H1 (cell line): ENCODE measurements around the gene NEUROD1. TPM values are rescaled to one million over a fixed set of nuclear protein-coding genes. Genes with fewer than 3 reads are reported as not detected.

Experiments used
- CTCF ChIA-PET: fragments of 300-600 bp; sonication (Branson Sonifier 250); formaldehyde crosslinking; loops from one replicate; lab custom pipeline; 2021; ENCODE audit not compliant: partially characterized antibody; lab: Charles Lee
- POLR2A ChIA-PET: fragments of 300-600 bp; sonication (Branson Sonifier 250); formaldehyde crosslinking; loops from one replicate; lab custom pipeline; 2021; ENCODE audit warnings: inconsistent platforms; ENCODE audit not compliant: partially characterized antibody; lab: Charles Lee
- DNase-seq, 2 experiments: peaks; one replicate each; pipeline versions ENCODE4 v3.0.0 to v3.0.0-alpha.2; 2010 to 2022; ENCODE audit warnings: low spot score in 2 of 2, low read depth in 1 of 2, mixed read lengths in 1 of 2
- FAIRE-seq: peaks from 2 replicates; lab custom pipeline; 2011; peaks lifted over from hg19 to GRCh38; lab: Jason Lieb, UNC
- H2AFZ ChIP-seq: 2 replicates; pipeline ENCODE4 v1.8.1; 2012; ENCODE audit warnings: low read length, inconsistent platforms
- H2AK5ac ChIP-seq: 2 replicates; pipeline ENCODE4 v1.6.1; 2013; ENCODE audit warnings: low read depth, low read length
- H2BK120ac ChIP-seq: replicated peaks from 2 replicates; pipeline ENCODE3; 2013; ENCODE audit warnings: low read depth, low read length, inconsistent platforms
- H2BK12ac ChIP-seq: 2 replicates; pipeline ENCODE4 v1.6.1; 2013; ENCODE audit warnings: low read depth, low read length
- H2BK15ac ChIP-seq: 2 replicates; pipeline ENCODE4 v1.6.1; 2013; ENCODE audit warnings: low read length
- H2BK20ac ChIP-seq: 2 replicates; pipeline ENCODE4 v1.6.1; 2013; ENCODE audit warnings: low read length
- H2BK5ac ChIP-seq: 2 replicates; pipeline ENCODE4 v1.6.1; 2013; ENCODE audit warnings: low read depth, low read length
- H3K14ac ChIP-seq: 2 replicates; pipeline ENCODE4 v1.6.1; 2013; ENCODE audit warnings: inconsistent platforms; ENCODE audit not compliant: insufficient read length
- H3K18ac ChIP-seq: 2 replicates; pipeline ENCODE4 v1.6.1; 2013; ENCODE audit warnings: low read length; ENCODE audit errors: extremely low read depth
- H3K23ac ChIP-seq: 2 replicates; pipeline ENCODE4 v1.6.1; 2013; ENCODE audit warnings: inconsistent platforms; ENCODE audit not compliant: insufficient read length
- H3K23me2 ChIP-seq: 2 replicates; pipeline ENCODE4 v1.6.1; 2013; ENCODE audit warnings: low read depth, low read length
- H3K27ac ChIP-seq: 2 replicates; pipeline ENCODE4 v1.6.1; 2011; ENCODE audit warnings: low read depth, low read length, inconsistent platforms
- H3K27me3 ChIP-seq, 4 experiments: replicated peaks in 1 of 4; 1 replicate in 1 of 4; 2 replicates in 3 of 4; pipeline versions ENCODE4 v1.6.1 to v1.8.1; 2011 to 2013; ENCODE audit warnings: low read length in 3 of 4, mild to moderate bottlenecking in 3 of 4, inconsistent platforms in 2 of 4, mixed read lengths in 2 of 4, moderate library complexity in 1 of 4; ENCODE audit not compliant: control insufficient read depth in 3 of 4, insufficient read depth in 3 of 4; ENCODE audit errors: extremely low read depth in 1 of 4
- H3K36me3 ChIP-seq, 4 experiments: 2 replicates each; pipeline versions ENCODE4 v1.6.1 to v1.8.1; 2011 to 2013; ENCODE audit warnings: mild to moderate bottlenecking in 4 of 4, low read length in 3 of 4, moderate library complexity in 2 of 4, control low read depth in 1 of 4, inconsistent platforms in 1 of 4; ENCODE audit not compliant: insufficient read depth in 4 of 4, control insufficient read depth in 2 of 4
- H3K4ac ChIP-seq: replicated peaks from 2 replicates; pipeline ENCODE3; 2013; ENCODE audit warnings: low read length, low read depth, mixed read lengths, inconsistent platforms; ENCODE audit not compliant: insufficient read length
- H3K4me1 ChIP-seq, 4 experiments: replicated peaks in 1 of 4; 1 replicate in 1 of 4; 2 replicates in 3 of 4; pipeline versions ENCODE4 v1.6.1 to v1.8.1; 2011 to 2013; ENCODE audit warnings: low read length in 3 of 4, inconsistent platforms in 2 of 4, mixed read lengths in 1 of 4; ENCODE audit not compliant: insufficient read depth in 4 of 4, control insufficient read depth in 3 of 4
- H3K4me2 ChIP-seq, 2 experiments: 2 replicates each; pipeline versions ENCODE4 v1.6.1 to v1.8.1; 2011 to 2013; ENCODE audit warnings: low read depth in 2 of 2, low read length in 2 of 2, control low read depth in 1 of 2, inconsistent platforms in 1 of 2, mild to moderate bottlenecking in 1 of 2; ENCODE audit not compliant: insufficient read depth in 1 of 2
- H3K4me3 ChIP-seq, 4 experiments: fragments of 200-600, 300-600 bp in 1 of 4; sonication (generic), shearing (Covaris generic), sonication (Bioruptor Twin) in 1 of 4; 2 replicates each; pipeline versions ENCODE4 v1.5.1 to v1.8.1; 2011 to 2016; ENCODE audit warnings: low read length in 4 of 4, low read depth in 3 of 4, control low read depth in 2 of 4, inconsistent platforms in 2 of 4, mild to moderate bottlenecking in 2 of 4, mixed read lengths in 1 of 4, moderate library complexity in 1 of 4; ENCODE audit not compliant: insufficient read depth in 2 of 4; ENCODE audit errors: extremely low read depth in 1 of 4
- H3K56ac ChIP-seq: replicated peaks from 2 replicates; pipeline ENCODE3; 2013; ENCODE audit warnings: low read depth, mild to moderate bottlenecking, mixed read lengths, low read length, inconsistent platforms; ENCODE audit not compliant: insufficient read length
- H3K79me1 ChIP-seq: 2 replicates; pipeline ENCODE4 v1.6.1; 2013; ENCODE audit warnings: low read depth, low read length, control low read depth
- H3K79me2 ChIP-seq, 2 experiments: 2 replicates each; pipeline versions ENCODE4 v1.6.1 to v1.8.1; 2012 to 2013; ENCODE audit warnings: low read length in 2 of 2, mild to moderate bottlenecking in 2 of 2, inconsistent platforms in 1 of 2; ENCODE audit not compliant: insufficient read depth in 2 of 2, control insufficient read depth in 1 of 2
- H3K9ac ChIP-seq, 4 experiments: replicated peaks in 1 of 4; 1 replicate in 1 of 4; 2 replicates in 3 of 4; pipeline versions ENCODE4 v1.6.1 to v1.8.1; 2011 to 2013; ENCODE audit warnings: low read depth in 3 of 4, low read length in 3 of 4, control low read depth in 2 of 4, mild to moderate bottlenecking in 2 of 4, moderate library complexity in 2 of 4, inconsistent platforms in 1 of 4; ENCODE audit errors: extremely low read depth in 1 of 4
- H3K9me3 ChIP-seq, 2 experiments: 2 replicates each; pipeline versions ENCODE4 v1.6.1 to v1.8.1; 2012 to 2013; ENCODE audit warnings: mild to moderate bottlenecking in 2 of 2, moderate library complexity in 2 of 2, control low read depth in 1 of 2, inconsistent platforms in 1 of 2, low read depth in 1 of 2, low read length in 1 of 2, mixed read lengths in 1 of 2; ENCODE audit not compliant: insufficient read depth in 2 of 2
- H4K20me1 ChIP-seq, 2 experiments: replicated peaks in 1 of 2; 2 replicates each; pipeline versions ENCODE3 to v1.8.1; 2011 to 2013; ENCODE audit warnings: inconsistent platforms in 2 of 2, low read length in 2 of 2, mild to moderate bottlenecking in 1 of 2; ENCODE audit not compliant: insufficient read depth in 2 of 2, control insufficient read depth in 1 of 2
- H4K5ac ChIP-seq: 2 replicates; pipeline ENCODE4 v1.6.1; 2013; ENCODE audit warnings: low read length, low read depth, mixed read lengths, inconsistent platforms; ENCODE audit not compliant: insufficient read length
- H4K8ac ChIP-seq: 2 replicates; pipeline ENCODE4 v1.8.0; 2013; ENCODE audit warnings: mild to moderate bottlenecking, moderate library complexity, low read length, inconsistent platforms; ENCODE audit not compliant: insufficient read depth; ENCODE audit errors: extremely low read depth
- H4K91ac ChIP-seq: replicated peaks from 2 replicates; pipeline ENCODE3; 2013; ENCODE audit warnings: low read length, mixed read lengths, inconsistent platforms; ENCODE audit not compliant: insufficient read length
- EZH2 ChIP-seq: fragments of 200-600 bp; sonication (generic); IDR thresholded peaks from 2 replicates; pipeline ENCODE4 v1.7.1; 2012; ENCODE audit warnings: low read depth, mild to moderate bottlenecking, moderate library complexity, low read length, inconsistent platforms; ENCODE audit not compliant: severe bottlenecking
- WGBS, 2 experiments: shearing (Covaris generic) in 1 of 2; methylation state at CpG; one replicate each; pipeline versions ENCODE4 v1.1.6 to v1.1.7; 2013 to 2015; ENCODE audit warnings: low lambda C conversion rate in 2 of 2, mixed read lengths in 2 of 2, inconsistent platforms in 1 of 2, low coverage in 1 of 2, missing lambda C conversion rate in 1 of 2; ENCODE audit not compliant: insufficient replicate concordance in 2 of 2, insufficient coverage in 1 of 2, insufficient read length in 1 of 2; ENCODE audit errors: extremely low coverage in 1 of 2, missing lambda C conversion rate in 1 of 2; 5-methylcytosine and 5-hydroxymethylcytosine counted together
- polyA plus RNA-seq, 7 experiments: library from polyadenylated mRNA; depleted of rRNA in 3 of 7; stranded (reverse) in 5 of 7; unstranded in 2 of 7; fragments of >200 nt in 5 of 7; fragments of 200-250 nt in 2 of 7; gene quantifications; 1 replicate in 5 of 7; 2 replicates in 1 of 7; 4 replicates in 1 of 7; pipeline versions ENCODE4 v1.2.1 to v1.2.3, GENCODE V29; 2011 to 2013; ENCODE audit warnings: missing spikeins in 2 of 7, mixed read lengths in 2 of 7
- total RNA-seq: library from RNA; stranded (reverse); fragmentation: NEBNext Ultra II Directional; extraction: Animal tissue kit (Norgen Biotek cat#: 25700); gene quantifications from 2 replicates; pipeline ENCODE4 v1.2.1, GENCODE V29; 2021

Gene NEUROD1
- total and polyA plus RNA-seq, 2 of the 8 experiments (the other 6 are each of a cell fraction or from before 2014, with no cell fraction given): 0.08 TPM; not detected in 1

DNA sequence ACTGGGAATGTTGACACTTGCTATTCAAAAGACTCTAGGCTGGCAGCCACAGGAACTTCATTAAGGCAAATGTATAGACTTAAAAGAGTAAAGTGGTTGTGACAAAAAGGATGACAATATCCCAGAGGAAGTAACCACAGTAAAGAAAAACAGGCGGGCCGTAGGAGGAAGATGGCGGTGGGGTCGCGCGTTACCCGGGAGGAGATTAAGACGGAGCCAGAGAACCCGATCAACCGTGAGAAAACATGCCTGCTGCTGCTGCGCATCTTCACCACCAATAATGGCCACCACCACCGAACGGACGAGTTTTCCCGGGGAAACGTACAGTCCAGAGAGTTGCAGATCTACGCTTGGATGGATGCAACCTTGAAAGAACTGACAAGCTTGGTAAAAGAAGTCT is 14.0 kb upstream of the NEUROD1 start:
- H3K79me2 ChIP-seq: no peaks in the 10 kb centered on the region
- H4K5ac ChIP-seq: no peak overlapping the region
- H3K9ac ChIP-seq: no peak overlapping the region
- no peak overlapping the region for H2BK5ac ChIP-seq
- H3K23ac ChIP-seq: no peak overlapping the region
- CTCF ChIA-PET: interaction anchor here (1.4 to 2.8 kb wide), 2 partner anchors 21 to 121 kb away, joined by 5 to 6 read pairs; no protein-coding TSS in a partner anchor
- H2BK12ac ChIP-seq: no peak overlapping the region
- H3K23me2 ChIP-seq: no peaks in the 10 kb centered on the region
- 90% methylated on average over 17 of the region's 17 CpGs; no CpG with 5 or more reads in 1 of the 2 experiments for WGBS, 2 experiments
- H3K4me3 ChIP-seq: no peak overlapping the region
- H3K56ac ChIP-seq: no peak overlapping the region
- H3K9me3 ChIP-seq: no peaks in the 10 kb centered on the region
- H4K91ac ChIP-seq: no peak overlapping the region
- H3K14ac ChIP-seq: no peak overlapping the region
- H2BK120ac ChIP-seq: no peak overlapping the region
- FAIRE-seq (no peak), DNase-seq (no peak)
- no peak overlapping the region for H4K8ac ChIP-seq
- no peaks in the 10 kb centered on the region for H4K20me1 ChIP-seq
- no peak overlapping the region for H2AFZ ChIP-seq
- H2AK5ac ChIP-seq: no peak overlapping the region
- no peak overlapping the region for H3K4ac ChIP-seq
- no peaks in the 10 kb centered on the region for H3K79me1 ChIP-seq
- no peak overlapping the region for H2BK15ac ChIP-seq
- H2BK20ac ChIP-seq: no peak overlapping the region
- no peaks in the 10 kb centered on the region for H3K27me3 ChIP-seq
- H3K4me2 ChIP-seq: no peak overlapping the region
- no peak overlapping the region for H3K27ac ChIP-seq
- no peaks in the 10 kb centered on the region for H3K4me1 ChIP-seq
- POLR2A ChIA-PET: no interaction called here
- H3K18ac ChIP-seq: no peak overlapping the region
- H3K36me3 ChIP-seq: no peaks in the 10 kb centered on the region
- TF ChIP-seq EZH2: no peak
